Subcutaneous adipose tissue (tissue), 4 donors: ENCODE results near the gene RCL1. TPM values are rescaled to one million over a fixed set of nuclear protein-coding genes. Genes with fewer than 3 reads are reported as not detected.

Source experiments
- total RNA-seq, 4 donors: library from RNA; depleted of rRNA; stranded (reverse); fragments of >200 nt; gene quantifications; one replicate each; pipeline ENCODE4 v1.1.0, GENCODE V29; 2016
- TF ChIP-seq, protein P1 (sequence below): fragments of 450-650 bp; IDR thresholded peaks from one replicate; pipeline ENCODE4 v1.5.1; 2016; ENCODE audit warnings: low read depth, mild to moderate bottlenecking, control low read depth, antibody characterized with exemption, moderate library complexity

Gene RCL1
- total RNA-seq, 4 donors from 2014 or later: 64.4 to 166 (median 102) TPM

DNA sequence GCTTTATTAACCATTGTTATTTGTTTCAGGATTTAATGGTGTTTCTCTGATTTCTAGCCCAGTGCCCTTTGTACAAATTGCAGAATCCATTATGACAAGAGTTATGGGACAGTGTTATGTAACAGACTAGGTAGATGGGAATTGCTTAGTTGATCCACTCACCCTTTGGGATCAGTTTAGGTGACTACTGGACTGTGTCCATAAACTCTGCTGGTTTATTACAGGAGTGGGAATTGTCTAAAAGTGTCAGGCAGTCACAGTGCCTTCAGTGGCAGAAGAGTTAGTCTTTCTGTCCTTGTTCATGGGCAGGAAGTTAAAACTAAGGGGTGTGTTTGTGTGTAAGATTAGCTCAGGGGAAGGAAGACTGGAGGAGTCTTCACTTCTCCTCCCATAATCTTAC is 29.3 kb downstream of the RCL1 start:
- TF ChIP-seq, protein P1, sequence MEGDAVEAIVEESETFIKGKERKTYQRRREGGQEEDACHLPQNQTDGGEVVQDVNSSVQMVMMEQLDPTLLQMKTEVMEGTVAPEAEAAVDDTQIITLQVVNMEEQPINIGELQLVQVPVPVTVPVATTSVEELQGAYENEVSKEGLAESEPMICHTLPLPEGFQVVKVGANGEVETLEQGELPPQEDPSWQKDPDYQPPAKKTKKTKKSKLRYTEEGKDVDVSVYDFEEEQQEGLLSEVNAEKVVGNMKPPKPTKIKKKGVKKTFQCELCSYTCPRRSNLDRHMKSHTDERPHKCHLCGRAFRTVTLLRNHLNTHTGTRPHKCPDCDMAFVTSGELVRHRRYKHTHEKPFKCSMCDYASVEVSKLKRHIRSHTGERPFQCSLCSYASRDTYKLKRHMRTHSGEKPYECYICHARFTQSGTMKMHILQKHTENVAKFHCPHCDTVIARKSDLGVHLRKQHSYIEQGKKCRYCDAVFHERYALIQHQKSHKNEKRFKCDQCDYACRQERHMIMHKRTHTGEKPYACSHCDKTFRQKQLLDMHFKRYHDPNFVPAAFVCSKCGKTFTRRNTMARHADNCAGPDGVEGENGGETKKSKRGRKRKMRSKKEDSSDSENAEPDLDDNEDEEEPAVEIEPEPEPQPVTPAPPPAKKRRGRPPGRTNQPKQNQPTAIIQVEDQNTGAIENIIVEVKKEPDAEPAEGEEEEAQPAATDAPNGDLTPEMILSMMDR: no peak

DNA sequence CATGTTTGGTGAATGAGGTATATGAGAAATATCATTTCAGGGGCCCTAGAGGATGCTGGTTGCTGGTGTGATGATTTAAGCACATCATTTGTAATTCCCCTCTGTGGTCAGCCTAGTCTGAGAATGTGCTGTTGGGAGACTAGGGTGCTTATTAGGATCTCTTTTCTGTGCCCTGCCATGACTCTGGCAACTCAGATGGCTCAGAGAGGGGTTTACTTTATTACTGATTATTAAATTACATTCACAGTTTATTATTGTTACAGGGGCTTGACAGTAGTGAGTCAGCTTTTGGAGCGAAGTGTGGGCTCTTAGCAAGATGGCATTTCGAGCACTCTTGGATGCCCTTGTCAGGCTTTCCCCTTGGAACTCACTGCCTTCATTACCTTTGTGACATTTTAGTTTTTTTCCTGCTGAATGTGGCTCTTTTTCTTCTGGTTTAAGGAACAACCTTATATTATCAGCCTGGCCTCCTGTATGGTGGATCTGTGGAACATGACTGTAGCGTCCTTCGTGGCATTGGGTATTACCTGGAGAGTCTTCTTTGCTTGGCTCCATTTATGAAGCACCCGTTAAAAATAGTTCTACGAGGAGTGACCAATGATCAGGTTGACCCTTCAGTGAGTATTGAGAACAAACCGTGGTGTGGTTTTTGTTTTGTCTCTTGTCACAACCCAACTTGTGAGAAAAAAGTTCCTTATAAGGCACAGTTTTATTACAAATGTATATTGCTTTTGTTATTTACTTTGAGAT is 33.8 kb downstream of the RCL1 start:
- TF ChIP-seq, protein P1: no peak

DNA sequence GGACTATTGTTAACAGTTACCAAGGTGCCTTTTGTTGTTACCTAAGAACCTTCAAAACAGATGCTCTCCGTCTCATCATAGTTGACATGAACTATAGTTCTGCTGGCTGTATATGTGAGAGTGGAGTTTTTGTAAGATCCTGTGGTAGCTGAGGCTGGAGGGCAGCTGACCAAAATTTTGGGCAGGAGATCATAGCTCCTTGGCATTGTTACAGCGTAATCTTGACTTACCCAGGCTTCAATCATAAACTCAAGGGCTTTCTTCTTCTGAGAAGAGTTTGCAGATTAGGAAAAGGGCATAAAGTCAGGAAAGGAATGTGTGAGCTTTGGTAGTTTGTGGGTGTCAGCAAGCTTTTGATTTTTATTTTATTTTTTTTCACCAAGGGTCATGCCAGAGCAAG is 34.5 kb downstream of the RCL1 start:
- TF ChIP-seq, protein P1: no peak

DNA sequence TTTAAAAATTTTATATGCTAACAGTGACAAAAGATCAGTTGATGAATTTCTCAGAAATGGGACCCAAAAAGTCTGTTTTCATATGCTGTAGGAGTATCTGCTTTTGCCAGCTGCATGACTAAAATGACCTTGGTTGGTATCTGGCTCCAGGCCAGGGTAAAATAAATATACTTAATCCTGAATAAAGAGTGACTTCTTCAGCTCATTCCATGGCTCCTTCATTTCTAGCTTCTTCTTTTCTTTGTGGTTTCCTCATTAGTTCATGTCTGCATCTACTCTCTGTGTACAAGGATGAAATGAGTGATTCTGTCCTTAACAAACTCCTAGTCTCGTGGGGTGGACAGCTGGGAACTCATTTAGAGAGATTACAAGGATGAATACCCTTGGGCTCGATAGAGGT is 36.0 kb downstream of the RCL1 start:
- TF ChIP-seq, protein P1: no peak

DNA sequence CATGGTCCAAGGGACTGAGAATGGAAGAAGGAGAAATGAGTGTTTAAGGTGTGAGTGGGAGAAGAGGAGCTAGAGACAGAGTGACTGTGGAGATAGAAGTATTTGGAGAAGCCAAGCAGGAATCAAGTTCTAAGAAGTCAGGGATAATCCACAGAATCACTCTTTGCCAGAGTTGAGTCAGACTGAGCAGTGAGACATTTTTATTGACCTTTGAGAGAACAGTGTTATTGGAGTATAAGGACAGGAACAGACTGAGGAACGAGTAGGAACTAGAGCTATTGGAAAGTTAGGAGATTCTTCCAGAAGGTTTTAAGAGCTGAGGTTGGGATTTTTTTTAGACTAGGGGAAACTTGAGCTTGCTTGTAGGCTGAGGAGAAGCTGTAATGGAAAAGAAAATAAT is 37.2 kb downstream of the RCL1 start:
- TF ChIP-seq, protein P1: no peak

DNA sequence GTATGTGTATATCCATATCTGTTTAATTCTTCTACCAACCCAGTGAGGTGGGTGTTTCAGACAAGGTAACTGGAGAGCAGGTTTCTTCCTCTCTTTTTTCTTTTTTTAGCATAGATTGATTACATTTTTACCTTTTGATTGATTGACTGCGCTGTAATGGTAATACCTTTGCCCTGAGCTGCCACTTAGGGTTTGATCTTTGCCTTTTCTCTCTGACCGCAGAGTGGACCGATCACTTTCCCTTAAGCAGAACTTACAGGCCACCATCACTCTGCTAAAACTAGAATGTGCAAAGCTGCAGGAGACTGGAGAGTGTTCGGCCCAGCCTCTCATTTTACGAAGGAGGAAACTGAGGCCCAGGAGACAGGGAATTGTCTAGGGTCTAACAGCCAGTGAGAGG is 38.0 kb downstream of the RCL1 start:
- TF ChIP-seq, protein P1: no peak

DNA sequence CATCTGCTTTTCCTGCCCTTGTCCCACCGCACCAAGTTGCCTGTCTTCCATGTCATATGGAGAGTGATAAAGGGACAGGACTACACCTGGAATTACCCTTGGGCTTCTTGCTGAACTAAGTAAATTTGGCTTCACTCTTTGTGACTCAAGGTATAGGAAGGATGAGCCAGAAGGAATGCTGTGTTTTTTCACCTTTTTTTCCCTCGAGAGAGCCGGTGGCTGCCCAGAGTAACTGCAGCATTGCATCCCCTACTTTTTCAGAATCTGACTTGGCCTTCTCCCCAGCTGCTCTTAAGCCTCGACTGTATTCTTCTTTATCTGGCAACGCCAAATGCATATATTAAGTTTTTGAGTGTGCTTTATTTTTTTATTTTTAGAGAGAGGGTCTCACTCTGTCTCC is 38.4 kb downstream of the RCL1 start:
- TF ChIP-seq, protein P1: no peak
